Keratinocyte (primary cell): ENCODE data around the gene CHRNA7. TPM values are rescaled to one million over a fixed set of nuclear protein-coding genes. Genes with fewer than 3 reads are reported as not detected.
A peak's percentile ranks its signal among the peaks of the same experiment; 100 is the strongest.

Experiments used
- DNase-seq: peaks from one replicate; pipeline ENCODE4 v3.0.0-alpha.2; 2011; ENCODE audit warnings: low read depth, missing footprints, low spot score
- FAIRE-seq: peaks from 2 replicates; lab custom pipeline; 2011; peaks lifted over from hg19 to GRCh38; lab: Jason Lieb, UNC
- H2AFZ ChIP-seq: 2 replicates; pipeline ENCODE4 v1.6.0; 2012; ENCODE audit warnings: low read length, control low read depth, inconsistent platforms; ENCODE audit not compliant: control insufficient read depth
- H3K27ac ChIP-seq: 2 replicates; pipeline ENCODE4 v1.5.1; 2011; ENCODE audit warnings: low read length; ENCODE audit not compliant: control insufficient read depth, insufficient read depth
- H3K27me3 ChIP-seq: 3 replicates; pipeline ENCODE4 v1.6.0; 2011; ENCODE audit warnings: low read length; ENCODE audit not compliant: control insufficient read depth, insufficient read depth; ENCODE audit errors: extremely low read depth
- H3K36me3 ChIP-seq, 2 experiments: 2 replicates in 1 of 2; 3 replicates in 1 of 2; pipeline ENCODE4 v1.5.1; 2011; ENCODE audit warnings: low read length in 2 of 2, mild to moderate bottlenecking in 1 of 2; ENCODE audit not compliant: control insufficient read depth in 2 of 2, insufficient read depth in 2 of 2; ENCODE audit errors: extremely low read depth in 1 of 2
- H3K4me1 ChIP-seq: 3 replicates; pipeline ENCODE4 v1.5.1; 2011; ENCODE audit warnings: low read length; ENCODE audit not compliant: control insufficient read depth, insufficient read depth; ENCODE audit errors: extremely low read depth
- H3K4me2 ChIP-seq: 3 replicates; pipeline ENCODE4 v1.6.0; 2011; ENCODE audit warnings: low read depth, low read length; ENCODE audit not compliant: control insufficient read depth, insufficient read depth; ENCODE audit errors: extremely low read depth
- H3K4me3 ChIP-seq, 3 experiments: fragments of 200-600 bp in 1 of 3; sonication (generic) in 1 of 3; 2 replicates in 2 of 3; 3 replicates in 1 of 3; pipeline ENCODE4 v1.5.1; 2011 to 2016; ENCODE audit warnings: low read length in 3 of 3, mild to moderate bottlenecking in 3 of 3, control low read depth in 2 of 3, inconsistent platforms in 1 of 3, low read depth in 1 of 3, mixed read lengths in 1 of 3, mixed run types in 1 of 3, moderate library complexity in 1 of 3; ENCODE audit not compliant: control insufficient read depth in 2 of 3, insufficient read depth in 2 of 3; ENCODE audit errors: extremely low read depth in 1 of 3
- H3K79me2 ChIP-seq: 2 replicates; pipeline ENCODE4 v1.6.0; 2012; ENCODE audit warnings: low read length; ENCODE audit not compliant: control insufficient read depth, insufficient read depth
- H3K9ac ChIP-seq: 3 replicates; pipeline ENCODE4 v1.6.0; 2011; ENCODE audit warnings: low read length; ENCODE audit not compliant: control insufficient read depth, insufficient read depth; ENCODE audit errors: extremely low read depth
- H3K9me1 ChIP-seq: 3 replicates; pipeline ENCODE4 v1.6.0; 2011; ENCODE audit warnings: low read length; ENCODE audit not compliant: control insufficient read depth, insufficient read depth; ENCODE audit errors: extremely low read depth
- H3K9me3 ChIP-seq: 2 replicates; pipeline ENCODE4 v1.5.1; 2012; ENCODE audit warnings: low read depth, low read length; ENCODE audit not compliant: control insufficient read depth
- H4K20me1 ChIP-seq: 3 replicates; pipeline ENCODE4 v1.6.0; 2011; ENCODE audit warnings: low read length; ENCODE audit not compliant: control insufficient read depth, insufficient read depth; ENCODE audit errors: extremely low read depth
- EZH2 ChIP-seq: IDR thresholded peaks from one replicate; pipeline ENCODE4 v1.6.1; 2012; ENCODE audit warnings: inconsistent platforms, mild to moderate bottlenecking, low read length, moderate library complexity
- dilution Hi-C: fragments of 300-500 bp; cut with MboI; formaldehyde crosslinking; loops from one replicate; pipeline ENCODE4 v1.7.0; 2020; ENCODE audit warnings: low sequenced_read_pairs; ENCODE audit not compliant: extremely low pct_ligation_motif_present
- polyA minus RNA-seq, 3 experiments: library from RNA; depleted of rRNA, polyadenylated mRNA; stranded (reverse); fragments of >200 nt; gene quantifications; 1 replicate in 1 of 3; 2 replicates in 1 of 3; 3 replicates in 1 of 3; pipeline ENCODE4 v1.2.3, GENCODE V29; 2011
- polyA plus RNA-seq, 5 experiments: library from polyadenylated mRNA; depleted of rRNA in 3 of 5; stranded (reverse) in 3 of 5; stranded (forward) in 1 of 5; unstranded in 1 of 5; fragments of >200 nt; gene quantifications; 1 replicate in 1 of 5; 2 replicates in 3 of 5; 3 replicates in 1 of 5; pipeline versions ENCODE4 v1.2.1 to v1.2.3, GENCODE V29; 2011 to 2012; ENCODE audit warnings: missing spikeins in 2 of 5, low read depth in 1 of 5, low replicate concordance in 1 of 5
- TF ChIP-seq, protein P1 (sequence below), 3 experiments: IDR thresholded peaks in 1 of 3; conservative IDR thresholded peaks in 1 of 3; optimal IDR thresholded peaks in 1 of 3; 2 replicates in 2 of 3; 3 replicates in 1 of 3; pipeline versions ENCODE3 to v1.5.1; 2011; ENCODE audit warnings: low read length in 3 of 3, mild to moderate bottlenecking in 3 of 3, moderate library complexity in 2 of 3, control low read depth in 1 of 3, inconsistent platforms in 1 of 3; ENCODE audit not compliant: insufficient read depth in 2 of 3; ENCODE audit errors: extremely low read depth in 1 of 3

The CHRNA7 gene
- 0.93 to 1.4 TPM (median 1.0 TPM) in 3 replicates for polyA plus RNA-seq
- not detected for polyA plus RNA-seq (2011; ENCODE audit: low read depth)
- 0.57 and 0.60 TPM in 2 replicates for polyA plus RNA-seq (2011; cell fraction: cytosol; rRNA removed)
- 1.5 and 2.4 TPM in 2 replicates for polyA plus RNA-seq (2011; cell fraction: nucleus; rRNA removed)
- 0.14 and 0.62 TPM in 2 replicates for polyA plus RNA-seq (2012; ENCODE audit: low replicate concordance)
- 1.9 to 5.4 TPM (median 2.0 TPM) in 3 replicates for polyA minus RNA-seq
- polyA minus RNA-seq (2011; cell fraction: cytosol; rRNA and poly(A)+ RNA removed): 1.3 TPM
- 1.9 and 4.3 TPM in 2 replicates for polyA minus RNA-seq (2011; cell fraction: nucleus; rRNA and poly(A)+ RNA removed)

DNA sequence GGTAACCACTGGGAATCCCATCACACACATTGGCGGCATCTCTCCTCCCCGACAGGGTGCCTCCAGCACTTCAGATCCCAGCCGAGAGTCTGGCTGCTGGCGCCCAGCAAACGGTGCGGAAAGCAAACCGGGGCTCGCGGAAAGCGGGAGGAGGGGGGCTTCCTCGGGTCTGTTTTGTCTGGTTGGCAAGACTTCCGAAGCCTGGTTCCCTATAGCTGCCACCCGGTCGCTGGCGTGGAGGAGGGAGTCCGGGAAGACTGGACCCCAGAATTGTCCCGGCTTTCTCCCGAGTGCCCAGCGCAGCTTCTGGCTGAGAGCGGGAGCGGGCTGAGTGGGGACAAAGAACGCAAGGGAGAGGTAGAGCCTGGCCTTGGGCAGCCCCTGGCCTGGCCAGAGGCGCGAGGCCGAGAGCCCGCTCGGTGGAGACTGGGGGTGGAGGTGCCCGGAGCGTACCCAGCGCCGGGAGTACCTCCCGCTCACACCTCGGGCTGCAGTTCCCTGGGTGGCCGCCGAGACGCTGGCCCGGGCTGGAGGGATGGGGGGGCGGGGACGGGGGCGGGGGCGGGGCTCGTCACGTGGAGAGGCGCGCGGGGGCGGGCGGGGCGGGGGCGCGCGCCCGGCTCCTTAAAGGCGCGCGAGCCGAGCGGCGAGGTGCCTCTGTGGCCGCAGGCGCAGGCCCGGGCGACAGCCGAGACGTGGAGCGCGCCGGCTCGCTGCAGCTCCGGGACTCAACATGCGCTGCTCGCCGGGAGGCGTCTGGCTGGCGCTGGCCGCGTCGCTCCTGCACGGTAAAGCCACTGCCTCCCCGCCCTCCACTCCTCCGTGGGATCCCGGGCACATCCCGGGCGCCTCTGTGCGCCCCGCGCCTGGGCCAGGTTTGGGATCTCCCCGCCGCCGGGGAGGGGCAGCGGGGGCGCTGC lies at the start of gene CHRNA7:
TSS of gene CHRNA7 (plus strand) at position 654 of the 920 bp plus-strand sequence. CDS start at position 734, 80 bp downstream.
- Histone ChIP-seq H3K27ac (no peak within 1 kb of the TSS), H2AFZ (peak within 1 kb of the TSS; percentile 91)
- DNase-seq: no peak

DNA sequence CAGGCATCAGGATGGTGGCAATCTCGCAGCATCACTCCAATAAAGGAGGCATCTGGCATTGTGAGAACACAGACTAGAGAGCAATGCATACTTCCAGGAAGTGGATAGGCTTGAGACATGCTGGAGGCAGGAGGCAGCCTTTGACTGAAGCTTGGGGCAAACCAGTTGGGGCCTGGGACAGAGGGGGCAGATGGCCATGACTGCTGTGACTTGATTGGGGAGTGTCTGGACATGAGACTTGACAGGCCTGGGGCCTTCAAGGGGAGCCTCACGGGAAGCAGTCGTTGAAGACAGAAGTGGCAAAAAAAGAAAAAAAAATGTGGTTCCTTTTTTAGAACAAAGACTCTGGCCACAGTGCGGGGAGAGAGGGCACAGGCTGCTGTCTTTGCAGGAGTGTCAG lies 44.7 kb upstream of the CHRNA7 start:
- Histone ChIP-seq H3K36me3 (no peaks in the 10 kb centered on the region), H3K27ac (no peak overlapping the region), H2AFZ (no peak overlapping the region), H3K4me2 (no peak overlapping the region), H3K9me3 (no peaks in the 10 kb centered on the region), H3K4me1 (no peaks in the 10 kb centered on the region), H3K9ac (no peak overlapping the region), H3K27me3 (no peaks in the 10 kb centered on the region), H3K4me3 (no peak overlapping the region), H3K79me2 (no peaks in the 10 kb centered on the region), H4K20me1 (no peaks in the 10 kb centered on the region), H3K9me1 (no peaks in the 10 kb centered on the region)
- dilution Hi-C loops: no loop called here
- no peak for TF ChIP-seq EZH2
- TF ChIP-seq, protein P1, sequence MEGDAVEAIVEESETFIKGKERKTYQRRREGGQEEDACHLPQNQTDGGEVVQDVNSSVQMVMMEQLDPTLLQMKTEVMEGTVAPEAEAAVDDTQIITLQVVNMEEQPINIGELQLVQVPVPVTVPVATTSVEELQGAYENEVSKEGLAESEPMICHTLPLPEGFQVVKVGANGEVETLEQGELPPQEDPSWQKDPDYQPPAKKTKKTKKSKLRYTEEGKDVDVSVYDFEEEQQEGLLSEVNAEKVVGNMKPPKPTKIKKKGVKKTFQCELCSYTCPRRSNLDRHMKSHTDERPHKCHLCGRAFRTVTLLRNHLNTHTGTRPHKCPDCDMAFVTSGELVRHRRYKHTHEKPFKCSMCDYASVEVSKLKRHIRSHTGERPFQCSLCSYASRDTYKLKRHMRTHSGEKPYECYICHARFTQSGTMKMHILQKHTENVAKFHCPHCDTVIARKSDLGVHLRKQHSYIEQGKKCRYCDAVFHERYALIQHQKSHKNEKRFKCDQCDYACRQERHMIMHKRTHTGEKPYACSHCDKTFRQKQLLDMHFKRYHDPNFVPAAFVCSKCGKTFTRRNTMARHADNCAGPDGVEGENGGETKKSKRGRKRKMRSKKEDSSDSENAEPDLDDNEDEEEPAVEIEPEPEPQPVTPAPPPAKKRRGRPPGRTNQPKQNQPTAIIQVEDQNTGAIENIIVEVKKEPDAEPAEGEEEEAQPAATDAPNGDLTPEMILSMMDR (optimal IDR thresholded peaks at IDR 0.05 in 1 of 3, IDR thresholded peaks at IDR 0.05 in 1 of 3, conservative IDR thresholded peaks at IDR 0.05 in 1 of 3; ENCODE audit: extremely low read depth in 1 of 3, insufficient read depth in 2 of 3, low read length in 3 of 3): no peak
- FAIRE-seq: no peak
- DNase-seq: no peak

More for the DNA sequence above, at the start of gene CHRNA7:
- Histone ChIP-seq H3K36me3 (no peaks in the 10 kb centered on the region), H3K27me3 (peaks cover 34% of the 10 kb centered on the region), H4K20me1 (no peaks in the 10 kb centered on the region), H3K4me2 (peak within 1 kb of the TSS; percentile 93), H3K4me1 (peaks cover 2% of the 10 kb centered on the region), H3K9me3 (no peaks in the 10 kb centered on the region), H3K9me1 (no peaks in the 10 kb centered on the region), H3K9ac (peak within 1 kb of the TSS; percentile 50), H3K4me3 (peak within 1 kb of the TSS; percentile 46 to 72 (median 63)), H3K79me2 (no peaks in the 10 kb centered on the region)
- dilution Hi-C loops: no loop called here
- FAIRE-seq: no peak
- peak; percentile 17 for TF ChIP-seq EZH2
- TF ChIP-seq, protein P1 (optimal IDR thresholded peaks at IDR 0.05 in 1 of 3, IDR thresholded peaks at IDR 0.05 in 1 of 3, conservative IDR thresholded peaks at IDR 0.05 in 1 of 3; ENCODE audit: extremely low read depth in 1 of 3, insufficient read depth in 2 of 3, low read length in 3 of 3): peak in 2 of 3 experiments; percentile 19 to 35
